Common myeloid progenitor, CD34-positive (primary cell): ENCODE data around the gene VDR. TPM values are rescaled to one million over a fixed set of nuclear protein-coding genes. Genes with fewer than 3 reads are reported as not detected.

Experiments used
- CTCF ChIA-PET: fragments of 350-600 bp; sonication (Branson Sonifier 250); formaldehyde crosslinking; loops from one replicate; lab custom pipeline; 2021; ENCODE audit warnings: antibody characterized with exemption; lab: Charles Lee
- POLR2A ChIA-PET: fragments of 350-600 bp; sonication (Branson Sonifier 250); formaldehyde crosslinking; loops from one replicate; lab custom pipeline; 2021; ENCODE audit warnings: antibody characterized with exemption; lab: Charles Lee
- DNase-seq, 3 donors: peaks; one replicate each; pipeline versions ENCODE4 v3.0.0 to v3.0.0-alpha.2; 2013
- H3K27ac ChIP-seq, 2 experiments: 1 replicate in 1 of 2; 2 replicates in 1 of 2; pipeline ENCODE4 v1.7.0; 2013; ENCODE audit warnings: inconsistent platforms in 2 of 2, low read length in 2 of 2, mild to moderate bottlenecking in 2 of 2, low read depth in 1 of 2, moderate library complexity in 1 of 2; ENCODE audit not compliant: severe bottlenecking in 2 of 2, insufficient read depth in 1 of 2, poor library complexity in 1 of 2
- H3K27me3 ChIP-seq, 5 experiments: replicated peaks in 2 of 5; 1 replicate in 3 of 5; 2 replicates in 2 of 5; pipeline versions ENCODE4 v1.6.1 to v1.7.0; 2013; ENCODE audit warnings: low read length in 4 of 5, mild to moderate bottlenecking in 2 of 5, moderate library complexity in 2 of 5, inconsistent platforms in 1 of 5; ENCODE audit not compliant: insufficient read depth in 5 of 5, control insufficient read depth in 4 of 5
- H3K36me3 ChIP-seq, 4 experiments: 1 replicate in 2 of 4; 2 replicates in 2 of 4; pipeline versions ENCODE4 v1.6.1 to v1.7.0; 2013; ENCODE audit warnings: low read length in 3 of 4, control low read depth in 1 of 4, mild to moderate bottlenecking in 1 of 4; ENCODE audit not compliant: control insufficient read depth in 4 of 4, insufficient read depth in 4 of 4
- H3K4me1 ChIP-seq, 4 experiments: 1 replicate in 3 of 4; 2 replicates in 1 of 4; pipeline versions ENCODE4 v1.6.1 to v1.7.1; 2013; ENCODE audit warnings: low read length in 3 of 4, mild to moderate bottlenecking in 3 of 4, control low read depth in 1 of 4, inconsistent platforms in 1 of 4, moderate library complexity in 1 of 4; ENCODE audit not compliant: control insufficient read depth in 4 of 4, insufficient read depth in 4 of 4; ENCODE audit errors: control extremely low read depth in 1 of 4
- H3K4me3 ChIP-seq, 7 experiments: 1 replicate in 4 of 7; 2 replicates in 3 of 7; pipeline versions ENCODE4 v1.5.1 to v1.7.0; 2013; ENCODE audit warnings: mild to moderate bottlenecking in 7 of 7, low read length in 6 of 7, moderate library complexity in 6 of 7, inconsistent platforms in 2 of 7, low read depth in 2 of 7, control low read depth in 1 of 7; ENCODE audit not compliant: insufficient read depth in 4 of 7, control insufficient read depth in 1 of 7; ENCODE audit errors: extremely low read depth in 1 of 7
- H3K9me3 ChIP-seq, 5 experiments: 1 replicate in 4 of 5; 2 replicates in 1 of 5; pipeline versions ENCODE4 v1.6.1 to v1.7.1; 2013; ENCODE audit warnings: low read length in 4 of 5, mild to moderate bottlenecking in 2 of 5, inconsistent platforms in 1 of 5, low read depth in 1 of 5, moderate library complexity in 1 of 5; ENCODE audit not compliant: control insufficient read depth in 4 of 5, insufficient read depth in 2 of 5; ENCODE audit errors: control extremely low read depth in 1 of 5
- WGBS: methylation state at CpG from one replicate; pipeline ENCODE4 v1.1.5; 2013; ENCODE audit not compliant: insufficient coverage; 5-methylcytosine and 5-hydroxymethylcytosine counted together
- polyA plus RNA-seq: library from polyadenylated mRNA; unstranded; fragments of 120-200 nt; gene quantifications from one replicate; pipeline ENCODE4 v1.2.1, GENCODE V29; 2013

Gene VDR
- polyA plus RNA-seq, result 0.37 TPM

- no peaks in the 10 kb centered on the region for H3K36me3 ChIP-seq
- no peaks in the 10 kb centered on the region for H3K9me3 ChIP-seq
- peak; percentile 82 to 87 (median 84) for DNase-seq
- H3K4me1 ChIP-seq, result peaks cover 13 to 55% (median 44%) of the 10 kb centered on the region in 4 experiments
- peaks cover 6 to 28% (median 22%) of the 10 kb centered on the region in 5 experiments for H3K27me3 ChIP-seq
- H3K27ac ChIP-seq, result no peak within 1 kb of the TSS
- ChIA-PET CTCF (interaction anchor here (0.7 to 2.2 kb wide), 18 partner anchors 9 to 86 kb away, joined by 3 to 11 read pairs (median 3); partner anchors contain the start of gene TMEM106C), POLR2A (interaction anchor here (0.8 kb wide), 1 partner anchor 10 kb away, joined by 3 read pairs; no protein-coding TSS in a partner anchor)
- WGBS, result under 1% methylated on average over 66 of the region's 79 CpGs
- peak within 1 kb of the TSS; percentile 52 to 82 (median 71) for H3K4me3 ChIP-seq
Observed at GRCh38 chr12:47904713-47905709, at the start of gene VDR. VDR (minus strand) TSS chr12:47904994; CDS start chr12:47879113, 25,881 bp downstream.

GRCh38 chr12:47954058-47954457, 49.3 kb upstream of the VDR start:
- ChIA-PET CTCF (interaction anchor here (1.2 to 6.4 kb wide), 3 partner anchors 9 to 234 kb away, joined by 3 to 45 read pairs (median 6); partner anchors contain the start of genes TMEM106C and VDR), POLR2A (no interaction called here)
- no peak overlapping the region for H3K27ac ChIP-seq
- no peak for DNase-seq
- H3K27me3 ChIP-seq, result no peaks in the 10 kb centered on the region
- H3K36me3 ChIP-seq, result no peaks in the 10 kb centered on the region
- no peak overlapping the region for H3K4me3 ChIP-seq
- 93% methylated on average over 7 of the region's 8 CpGs for WGBS
- peaks cover 0 to 5% (median 0%) of the 10 kb centered on the region in 5 experiments for H3K9me3 ChIP-seq
- peaks cover 0 to 4% (median under 1%) of the 10 kb centered on the region in 4 experiments for H3K4me1 ChIP-seq

GRCh38 chr12:47950856-47951468, 46.2 kb upstream of the VDR start:
- H3K36me3 ChIP-seq, result no peaks in the 10 kb centered on the region
- no peak for DNase-seq
- no peak overlapping the region for H3K27ac ChIP-seq
- ChIA-PET POLR2A (no interaction called here), CTCF (interaction anchor here (0.9 to 6.4 kb wide), 6 partner anchors 9 to 71 kb away, joined by 3 to 45 read pairs (median 3); partner anchors contain the start of gene TMEM106C)
- peaks cover 2 to 16% (median 13%) of the 10 kb centered on the region in 4 experiments for H3K4me1 ChIP-seq
- no peak overlapping the region for H3K4me3 ChIP-seq
- no peaks in the 10 kb centered on the region for H3K27me3 ChIP-seq
- H3K9me3 ChIP-seq, result no peaks in the 10 kb centered on the region
- 94% methylated on average over 7 of the region's 8 CpGs for WGBS

DNA sequence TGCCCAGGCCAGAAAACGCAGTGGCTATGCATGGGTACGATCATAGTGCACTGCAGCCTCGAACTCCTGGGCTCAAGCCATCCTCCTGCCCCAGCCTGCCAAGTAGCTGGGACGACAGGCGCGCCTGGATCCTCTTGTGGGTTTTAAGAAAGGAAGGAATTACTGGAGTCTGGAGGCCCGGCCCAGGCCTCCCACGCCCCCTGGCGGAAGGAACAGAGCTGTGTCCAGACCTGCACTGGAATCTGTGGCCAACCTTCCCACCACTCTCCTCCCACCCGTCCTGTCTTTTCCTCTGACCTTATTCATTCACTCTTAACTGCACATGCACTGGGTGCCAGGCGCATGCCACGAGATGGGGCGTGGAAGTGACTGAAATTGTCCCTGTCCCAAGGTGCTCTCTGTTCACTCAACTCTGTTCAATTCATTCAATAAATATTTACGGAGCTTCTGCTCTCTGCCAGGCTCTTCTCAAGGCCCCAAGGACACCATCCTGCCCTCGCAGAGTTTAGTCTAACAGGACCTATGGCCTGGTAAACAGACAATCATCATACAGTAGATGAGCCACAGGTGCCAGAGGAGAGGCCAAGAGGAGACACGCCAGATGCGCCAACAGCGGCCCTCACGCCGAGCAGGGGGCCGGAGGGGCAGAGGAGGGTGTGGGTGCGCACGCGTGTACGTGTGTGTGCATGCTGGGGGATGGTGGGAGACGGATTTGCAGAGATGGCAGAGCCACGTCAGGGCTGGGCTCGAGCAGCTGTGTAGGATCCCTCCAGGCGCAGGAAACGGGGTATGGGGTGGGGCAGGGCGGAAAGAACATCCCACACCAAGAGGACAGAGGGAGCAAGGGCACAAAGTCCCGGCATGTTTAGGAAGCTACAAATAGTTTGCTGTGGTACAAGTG, 44.9 kb upstream of the VDR start:
- DNase-seq, result peak; percentile 46 to 60 (median 59)
- ChIA-PET CTCF (interaction anchor here (0.6 to 6.4 kb wide), 17 partner anchors 8 to 237 kb away, joined by 3 to 45 read pairs (median 4); partner anchors contain the start of genes TMEM106C and VDR), POLR2A (no interaction called here)
- Histone ChIP-seq H3K9me3 (no peaks in the 10 kb centered on the region), H3K4me1 (peaks cover 2 to 16% (median 13%) of the 10 kb centered on the region in 4 experiments), H3K36me3 (no peaks in the 10 kb centered on the region), H3K4me3 (no peak overlapping the region), H3K27ac (no peak overlapping the region), H3K27me3 (no peaks in the 10 kb centered on the region)
- 69% methylated on average over 26 of the region's 32 CpGs for WGBS

DNA sequence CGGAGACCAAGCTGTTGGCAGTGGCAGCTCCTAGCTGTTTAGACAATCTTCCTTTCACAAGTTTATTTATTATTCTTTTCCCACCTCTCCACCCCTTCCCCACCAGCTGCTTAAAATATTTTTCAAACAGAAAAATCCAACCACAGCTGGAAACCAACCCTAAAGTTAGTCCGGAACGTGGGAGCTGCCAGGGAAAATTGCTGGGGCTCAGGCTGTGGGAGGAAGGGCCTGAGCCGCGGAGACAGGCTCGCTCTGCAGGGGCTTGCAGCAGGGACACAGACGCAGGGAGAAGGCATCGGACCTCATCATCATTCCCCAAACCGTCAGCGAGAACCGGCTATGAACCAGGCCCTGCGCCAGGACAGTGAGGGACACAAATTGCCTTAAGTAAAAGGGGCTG, 42.5 kb upstream of the VDR start:
- peaks cover 2 to 19% (median 13%) of the 10 kb centered on the region in 4 experiments for H3K4me1 ChIP-seq
- 98% methylated on average over 11 of the region's 12 CpGs for WGBS
- H3K9me3 ChIP-seq, result no peaks in the 10 kb centered on the region
- no peak for DNase-seq
- CTCF ChIA-PET, result interaction anchor here (0.5 to 1.7 kb wide), 15 partner anchors 11 to 241 kb away, joined by 3 to 9 read pairs (median 3); partner anchors contain the start of gene VDR
- no peak overlapping the region for H3K27ac ChIP-seq
- POLR2A ChIA-PET, result interaction anchor here (1.3 kb wide), 1 partner anchor 9 kb away, joined by 3 read pairs; no protein-coding TSS in a partner anchor
- peaks cover 0 to 7% (median 2%) of the 10 kb centered on the region in 5 experiments for H3K27me3 ChIP-seq
- peak overlapping the region in 2 of 7 experiments; percentile 0 to 11 for H3K4me3 ChIP-seq
- H3K36me3 ChIP-seq, result no peaks in the 10 kb centered on the region
